ENCODE measurements around the gene WNT16.

GRCh38 chr7:121288894-121289293 is 39.9 kb upstream of the WNT16 start:
- TF ChIP-seq POLR2A (IDR thresholded peaks at IDR 0.05) = no peak
- no peak for TF ChIP-seq CTCF (IDR thresholded peaks at IDR 0.05)

Measured in thyroid gland (tissue), 4 donors.